Epidermal melanocyte (primary cell): Measurements from ENCODE around the gene CCL21.

Experiments used
- DNase-seq: peaks from one replicate; pipeline ENCODE4 v3.0.0; 2011; ENCODE audit warnings: low spot score; ENCODE audit not compliant: insufficient read length

Gene CCL21

GRCh38 chr9:34709196-34709978 lies 549 bp downstream of the CCL21 start:
- no peak for DNase-seq

DNA sequence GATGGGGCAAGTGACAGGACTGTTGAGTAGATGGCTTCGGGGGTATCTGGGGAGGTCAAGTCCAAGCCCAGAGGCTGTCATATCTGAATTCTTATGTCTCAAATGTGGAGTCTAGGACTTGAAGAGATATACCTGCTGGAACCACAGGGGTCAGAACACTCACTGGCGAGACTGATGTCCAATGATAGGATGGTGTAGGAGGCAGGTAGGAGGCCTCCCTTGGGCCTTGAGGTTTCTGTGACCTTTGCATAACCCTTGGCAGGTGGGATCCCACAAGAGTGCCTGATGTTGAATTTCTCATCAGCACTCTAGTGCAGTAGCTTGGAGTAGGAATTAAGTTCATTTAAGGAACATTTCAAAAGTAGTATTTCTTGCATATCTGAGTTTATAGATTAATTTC lies 2.8 kb downstream of the CCL21 start:
- DNase-seq, result no peak

DNA sequence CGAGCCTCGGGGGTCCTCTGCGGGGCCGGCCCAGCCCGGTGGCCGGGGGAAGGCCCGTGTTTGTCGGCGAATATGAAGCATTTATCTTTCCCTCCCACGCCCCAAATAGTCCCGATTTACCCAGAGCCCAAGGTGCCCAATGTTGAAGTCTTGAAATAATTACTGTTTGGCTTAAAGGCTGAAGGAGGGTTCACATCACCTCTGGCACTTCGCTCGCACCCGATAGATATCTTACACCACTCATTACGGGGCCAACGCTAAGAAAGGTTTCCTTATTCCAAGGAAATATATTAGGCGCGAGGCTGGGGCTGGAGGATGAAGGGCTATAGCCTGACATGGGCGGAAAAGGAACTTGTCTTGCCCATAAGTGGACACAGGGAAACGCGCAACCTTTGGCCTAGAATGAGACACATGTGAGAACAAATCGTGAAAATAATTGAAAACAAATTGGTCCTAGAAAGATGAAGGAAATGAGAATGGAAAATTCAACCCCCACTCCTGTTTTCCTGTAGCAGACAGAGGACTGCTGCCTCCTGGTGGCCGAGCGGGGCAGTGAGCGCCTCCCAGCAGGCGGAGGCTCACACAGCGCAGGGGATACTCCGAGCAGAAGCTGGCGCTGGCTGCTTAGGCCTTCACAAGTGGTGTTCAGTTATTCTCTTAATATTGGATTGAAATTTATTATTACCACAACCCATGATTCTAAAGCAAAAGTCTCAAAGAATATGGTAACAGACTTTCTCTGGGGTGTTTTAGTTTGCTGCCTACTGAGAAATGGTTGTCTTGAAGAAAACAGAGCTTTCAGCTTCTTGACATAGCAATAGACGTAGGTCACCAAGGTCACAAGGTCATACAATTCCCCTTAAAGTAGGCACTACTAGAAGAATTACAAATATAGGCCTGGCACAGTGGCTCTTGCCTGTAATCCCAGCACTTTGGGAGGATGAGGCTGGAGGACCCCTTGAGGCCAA lies 7.9 kb downstream of the CCL21 start:
- peak; percentile 95 for DNase-seq

DNA sequence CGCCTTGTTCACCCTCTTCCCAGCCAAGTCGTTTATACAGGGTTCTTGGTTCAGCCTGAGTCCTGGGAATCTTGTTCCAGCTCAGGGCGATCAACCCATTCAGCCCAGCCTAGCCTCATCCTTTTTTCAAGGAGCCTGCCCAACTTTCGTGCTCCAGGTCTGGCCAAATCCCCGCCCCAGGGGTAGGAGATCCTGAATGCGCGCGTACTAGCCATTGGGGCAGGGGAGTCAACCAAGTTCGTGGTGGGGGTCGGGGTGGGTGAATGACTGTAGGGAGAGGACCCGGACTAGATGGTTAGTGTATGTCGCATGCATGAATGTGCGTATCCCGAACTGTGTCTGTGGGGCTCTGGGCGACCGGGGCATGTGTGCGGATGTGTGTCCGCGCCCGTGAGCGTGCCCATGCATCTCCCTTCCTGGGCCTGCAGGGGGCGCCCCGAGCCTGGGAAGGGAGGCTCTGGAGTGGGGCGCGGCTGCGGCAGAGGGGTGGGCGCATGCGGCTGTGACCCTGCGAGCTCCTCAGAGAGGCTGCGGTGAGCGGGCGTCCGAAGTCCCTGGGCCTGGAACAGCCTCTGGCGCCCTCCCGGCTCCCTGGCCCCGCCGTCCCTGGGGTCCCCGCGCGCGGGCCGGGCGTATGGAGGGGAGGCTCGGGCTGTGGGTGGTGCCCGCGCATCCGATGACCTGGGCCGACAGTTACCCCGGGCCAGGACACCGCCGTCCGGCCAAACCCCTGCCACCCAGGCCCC lies 8.7 kb downstream of the CCL21 start:
- peak; percentile 67 for DNase-seq

DNA sequence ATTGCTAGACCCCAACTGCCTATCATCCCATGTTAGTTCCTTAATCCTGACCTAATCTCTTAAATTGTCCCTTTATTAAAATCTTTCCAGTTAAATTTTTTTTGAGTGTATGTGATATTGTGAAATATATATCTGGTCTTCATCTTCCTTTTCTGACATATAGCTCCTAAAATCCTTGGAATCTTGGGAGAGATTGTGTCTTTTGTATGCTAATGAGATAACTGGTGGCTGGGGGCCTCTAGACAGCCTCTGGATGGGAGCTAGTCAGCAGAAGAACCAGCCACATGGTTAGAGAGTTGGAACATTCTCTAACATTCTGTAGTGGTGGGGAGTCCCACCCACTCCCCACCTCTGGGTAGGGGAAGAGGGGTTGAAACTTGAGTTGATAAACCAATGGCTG lies 15.1 kb downstream of the CCL21 start:
- no peak for DNase-seq

DNA sequence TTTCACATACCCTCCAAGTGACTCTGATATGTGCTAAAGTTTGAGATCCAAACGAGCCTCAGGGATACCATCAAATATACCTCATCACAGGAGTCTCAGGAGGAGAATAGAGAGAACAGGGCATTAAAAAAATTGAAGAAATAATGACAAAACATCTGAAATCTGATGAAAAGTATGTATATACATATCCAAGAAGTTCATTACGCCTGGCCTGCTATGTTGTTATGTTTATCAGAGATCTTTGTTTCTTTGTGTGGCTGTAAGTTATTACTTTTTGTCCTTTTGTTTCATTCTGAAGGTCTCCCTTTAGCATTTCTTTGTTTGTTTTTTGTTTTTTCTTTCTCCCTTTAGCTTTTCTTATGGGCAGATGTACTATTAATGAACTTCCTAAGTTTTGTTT lies 16.4 kb downstream of the CCL21 start:
- DNase-seq, result no peak

GRCh38 chr9:34691936-34692315 lies 18.0 kb downstream of the CCL21 start:
- DNase-seq, result no peak

DNA sequence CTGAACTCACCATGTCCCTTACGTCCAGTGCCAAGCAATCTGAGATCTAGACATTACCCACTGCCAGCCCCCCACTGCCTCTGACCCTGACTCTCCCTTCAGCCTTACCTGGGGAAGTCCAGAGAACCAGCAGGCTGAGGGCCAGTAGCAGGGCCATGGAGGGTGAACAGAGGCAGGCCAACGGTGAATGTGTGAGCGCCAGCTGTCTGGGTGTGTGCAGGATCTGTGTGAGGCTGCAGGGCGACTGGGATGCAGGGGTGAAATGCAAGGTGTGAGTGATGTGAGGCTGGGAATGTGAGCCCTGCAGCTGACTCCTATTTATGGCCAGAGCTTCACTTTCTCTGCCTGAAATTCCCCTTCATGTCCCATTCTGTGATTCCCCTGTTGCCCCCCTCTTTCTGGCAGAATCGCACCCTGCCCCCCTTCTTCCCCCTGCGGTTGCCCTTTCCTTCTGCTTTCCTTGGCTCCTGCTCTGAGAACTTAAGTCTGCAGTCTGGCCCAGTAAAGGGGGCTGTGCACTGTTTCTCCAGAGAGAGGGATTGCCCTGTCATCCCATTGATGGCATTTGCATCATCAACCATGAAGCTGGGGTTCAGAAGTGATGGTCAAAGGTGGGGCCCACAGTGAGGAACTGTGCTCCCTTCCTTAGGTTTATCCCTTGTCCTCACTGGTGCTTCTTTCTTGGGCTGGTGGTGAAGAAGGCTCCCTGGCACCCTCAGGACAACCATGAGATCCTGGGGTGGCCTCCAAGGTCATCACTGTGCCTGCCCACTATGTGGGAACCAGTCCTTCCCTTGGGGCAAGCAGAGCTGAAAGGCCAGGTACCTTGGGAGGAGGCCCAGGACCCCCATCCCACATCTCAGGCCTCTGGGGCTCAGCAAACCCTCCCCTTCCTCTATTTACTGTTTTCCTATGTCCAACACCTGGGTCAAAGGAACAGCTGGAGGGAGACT lies 18.7 kb downstream of the CCL21 start, which contains the start of gene CCL19:
Gene CCL19 (minus strand): TSS at position 294 of the 953 bp plus-strand sequence. CDS start 137 bp downstream, at position 157.
- no peak for DNase-seq

DNA sequence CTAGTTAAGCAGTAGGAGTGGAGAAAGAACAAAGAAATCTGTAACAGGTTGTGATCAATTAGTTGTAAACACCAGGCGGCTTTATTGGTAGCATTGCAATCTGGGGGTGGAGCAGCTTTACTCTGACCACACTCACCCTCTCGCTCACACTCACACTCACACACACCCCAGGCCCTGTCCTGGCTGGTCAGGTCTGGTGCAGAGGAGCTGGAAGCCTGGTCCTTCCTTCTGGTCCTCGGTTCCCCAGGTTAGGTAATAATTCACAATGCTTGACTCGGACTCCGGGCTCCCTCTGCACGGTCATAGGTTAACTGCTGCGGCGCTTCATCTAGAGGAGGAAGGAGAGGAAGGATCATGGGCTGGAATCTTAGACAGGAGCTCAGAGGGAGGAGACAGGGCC lies 20.4 kb downstream of the CCL21 start:
- no peak for DNase-seq

DNA sequence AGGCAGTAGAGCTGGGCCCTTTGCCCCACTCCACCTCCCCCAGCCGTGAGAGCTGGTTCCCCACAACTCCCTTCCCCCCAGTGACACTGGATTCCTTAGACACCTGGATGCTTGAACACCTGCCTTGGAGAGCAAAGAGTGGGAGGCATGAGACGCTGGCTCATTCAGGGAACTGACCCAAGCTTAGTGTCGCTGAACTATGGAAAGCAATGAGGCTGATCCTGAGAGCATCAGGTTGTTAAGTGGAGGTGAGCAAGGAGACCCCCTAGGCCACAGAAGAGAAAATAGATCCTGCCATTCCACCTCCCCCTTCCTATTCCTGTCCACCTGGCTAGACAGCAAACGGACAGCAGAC lies 20.8 kb downstream of the CCL21 start:
- no peak for DNase-seq

DNA sequence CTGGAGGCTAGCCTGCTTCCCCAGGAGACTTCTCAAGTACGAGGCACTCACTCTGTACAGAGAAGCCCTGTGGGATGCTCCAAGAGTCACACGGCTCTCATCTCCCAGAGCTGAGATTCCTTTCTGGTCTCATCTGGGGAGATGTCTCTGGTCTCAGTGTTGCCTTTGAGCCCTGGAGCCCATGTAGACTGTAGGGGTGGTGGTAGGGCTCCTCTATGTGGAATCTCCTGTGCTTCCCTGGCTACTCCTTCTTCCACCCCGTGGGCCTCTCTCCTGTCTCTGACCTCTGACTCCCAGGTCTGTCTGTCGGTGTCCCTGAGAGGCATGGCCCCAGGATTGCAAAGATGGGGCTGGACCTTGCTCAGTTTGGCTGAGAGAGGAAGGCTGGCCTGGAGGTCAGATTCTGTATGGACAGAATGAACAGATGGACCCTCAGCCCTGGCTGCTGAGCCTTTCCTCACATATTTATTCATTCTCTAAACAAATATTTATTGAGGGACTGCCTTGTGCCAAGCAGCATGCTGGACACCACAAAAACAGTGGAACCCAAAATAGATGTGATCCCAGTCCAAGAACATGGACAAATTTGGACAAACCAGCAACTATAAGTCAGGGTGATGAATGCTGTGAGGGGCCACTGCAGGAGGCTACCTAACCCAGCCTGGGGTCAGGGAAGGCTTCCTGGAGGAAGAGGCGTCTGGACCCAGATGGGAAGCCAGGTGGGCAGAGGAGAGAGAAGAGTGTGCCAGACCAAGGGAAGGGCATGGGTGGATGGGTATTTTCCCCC lies 21.4 kb downstream of the CCL21 start:
- DNase-seq, result no peak

- no peak for DNase-seq
These were observed 22.5 kb downstream of the CCL21 start for GRCh38 chr9:34687276-34688030.

GRCh38 chr9:34686732-34687131 lies 23.2 kb downstream of the CCL21 start:
- DNase-seq, result no peak

GRCh38 chr9:34686231-34686630 lies 23.7 kb downstream of the CCL21 start:
- no peak for DNase-seq

- no peak for DNase-seq
These were observed 24.3 kb downstream of the CCL21 start for GRCh38 chr9:34685591-34685990.

DNA sequence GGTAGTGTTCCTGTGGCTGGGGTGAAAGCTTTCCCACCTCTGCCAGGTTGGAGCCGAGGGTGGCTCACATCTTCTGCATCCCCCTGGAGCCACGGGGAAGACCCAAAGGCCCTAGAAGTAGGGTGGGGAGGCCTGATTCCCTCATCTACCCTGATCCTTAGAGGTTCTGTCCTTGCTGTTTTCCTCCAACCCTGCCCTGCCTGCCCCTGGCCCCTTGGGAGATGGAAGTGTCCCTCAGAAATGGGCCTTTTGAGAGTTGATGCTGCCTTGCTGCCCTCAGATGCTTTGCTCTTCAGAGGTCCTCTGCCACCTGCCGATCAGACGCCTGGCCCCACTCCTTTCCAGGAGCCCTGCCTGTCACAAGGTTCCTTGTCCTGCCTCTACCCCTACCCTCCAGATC lies 25.1 kb downstream of the CCL21 start:
- no peak for DNase-seq

DNA sequence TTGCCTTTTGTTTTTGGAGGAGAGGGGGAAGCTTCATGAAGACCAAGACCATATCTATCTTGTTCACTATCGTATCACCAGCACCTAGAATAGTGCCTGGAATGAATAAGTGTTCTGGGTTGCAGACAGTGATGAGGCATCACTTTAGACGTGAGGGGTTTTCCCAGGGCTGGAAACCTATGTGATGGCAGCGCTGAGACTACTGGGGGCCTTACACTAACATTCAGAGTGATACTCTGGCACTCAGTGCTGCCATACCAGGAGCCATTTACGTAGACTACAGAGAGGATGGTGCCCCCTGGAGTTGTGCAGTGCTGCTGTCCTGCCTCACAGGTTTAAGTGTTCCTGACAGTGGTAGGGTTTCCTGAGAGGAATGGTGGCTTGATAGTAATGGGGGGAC lies 25.8 kb downstream of the CCL21 start:
- no peak for DNase-seq

DNA sequence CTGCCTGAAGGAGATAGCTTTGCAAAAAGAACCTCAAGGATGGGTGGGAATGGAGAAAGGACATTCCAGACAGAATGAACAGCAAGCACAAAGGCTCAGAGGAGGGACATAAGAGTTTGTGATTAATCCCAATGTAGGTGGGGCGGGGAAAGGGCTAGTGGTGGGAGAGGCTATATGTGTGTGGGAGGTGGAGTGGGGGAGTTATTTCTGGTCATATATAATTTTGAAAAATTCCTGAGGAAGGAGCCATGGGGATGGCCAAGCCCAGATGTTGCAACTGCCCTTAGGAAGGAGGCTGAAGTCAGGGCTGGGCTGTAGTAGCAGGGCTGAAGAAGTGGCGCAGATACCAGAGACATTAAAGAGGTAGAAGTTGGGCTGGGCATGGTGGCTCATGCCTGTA lies 34.1 kb downstream of the CCL21 start:
- no peak for DNase-seq
